ENCODE results near the gene HIGD2A.

DNA sequence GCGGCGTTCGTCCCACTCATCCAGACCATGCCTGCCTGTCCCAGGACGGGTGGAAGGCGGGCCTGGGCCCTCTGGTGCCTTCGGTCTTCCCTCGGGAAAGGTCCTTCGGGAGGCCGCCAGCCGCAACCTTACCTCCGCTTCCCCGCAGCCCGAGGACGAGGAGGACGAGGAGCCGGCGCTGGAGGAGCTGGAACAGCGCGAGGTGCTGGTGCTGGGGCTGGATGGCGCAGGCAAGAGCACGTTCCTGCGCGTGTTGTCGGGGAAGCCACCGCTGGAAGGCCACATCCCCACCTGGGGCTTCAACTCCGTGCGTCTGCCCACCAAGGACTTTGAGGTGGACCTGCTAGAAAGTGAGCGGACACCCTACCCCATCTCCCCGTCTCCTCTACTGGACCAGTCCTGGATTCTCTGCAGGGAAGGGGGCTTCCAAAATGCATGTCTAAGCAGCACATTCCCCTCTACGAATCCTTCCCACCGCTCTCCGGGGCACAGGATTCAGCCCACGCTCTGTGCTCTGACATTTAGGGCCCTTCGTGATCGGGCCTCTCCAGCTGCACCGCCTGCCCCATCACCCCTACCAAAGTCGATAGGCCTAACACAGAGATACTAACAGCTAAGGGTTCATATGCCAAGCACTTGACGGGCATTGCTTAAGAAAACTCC lies 22.2 kb upstream of the HIGD2A start:
- TF ChIP-seq, protein P1, sequence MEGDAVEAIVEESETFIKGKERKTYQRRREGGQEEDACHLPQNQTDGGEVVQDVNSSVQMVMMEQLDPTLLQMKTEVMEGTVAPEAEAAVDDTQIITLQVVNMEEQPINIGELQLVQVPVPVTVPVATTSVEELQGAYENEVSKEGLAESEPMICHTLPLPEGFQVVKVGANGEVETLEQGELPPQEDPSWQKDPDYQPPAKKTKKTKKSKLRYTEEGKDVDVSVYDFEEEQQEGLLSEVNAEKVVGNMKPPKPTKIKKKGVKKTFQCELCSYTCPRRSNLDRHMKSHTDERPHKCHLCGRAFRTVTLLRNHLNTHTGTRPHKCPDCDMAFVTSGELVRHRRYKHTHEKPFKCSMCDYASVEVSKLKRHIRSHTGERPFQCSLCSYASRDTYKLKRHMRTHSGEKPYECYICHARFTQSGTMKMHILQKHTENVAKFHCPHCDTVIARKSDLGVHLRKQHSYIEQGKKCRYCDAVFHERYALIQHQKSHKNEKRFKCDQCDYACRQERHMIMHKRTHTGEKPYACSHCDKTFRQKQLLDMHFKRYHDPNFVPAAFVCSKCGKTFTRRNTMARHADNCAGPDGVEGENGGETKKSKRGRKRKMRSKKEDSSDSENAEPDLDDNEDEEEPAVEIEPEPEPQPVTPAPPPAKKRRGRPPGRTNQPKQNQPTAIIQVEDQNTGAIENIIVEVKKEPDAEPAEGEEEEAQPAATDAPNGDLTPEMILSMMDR (conservative IDR thresholded peaks at IDR 0.05; ENCODE audit: low read depth in 2 of 2), result no peak
- TF ChIP-seq EZH2 (IDR thresholded peaks at IDR 0.05; ENCODE audit: low read depth, unreplicated experiment), result no peak
- no peak for TF ChIP-seq POLR2AphosphoS5 (IDR thresholded peaks at IDR 0.05; ENCODE audit: low read depth)

Measured in GM23338 (cell line).